Ovary (tissue), 9 donors: ENCODE measurements around the gene BBX. TPM values are rescaled to one million over a fixed set of nuclear protein-coding genes. Genes with fewer than 3 reads are reported as not detected.

Experiments
- DNase-seq, 5 donors: peaks; one replicate each; pipeline ENCODE4 v3.0.0-alpha.2; 2019 to 2020
- H3K27ac ChIP-seq, 2 donors: fragments of 200-600 bp; one replicate each; pipeline versions ENCODE4 v1.5.1 to v1.8.0; 2019 to 2022
- H3K27me3 ChIP-seq: fragments of 200-600 bp; one replicate; pipeline ENCODE4 v1.8.0; 2022
- H3K36me3 ChIP-seq: fragments of 200-600 bp; sonication (generic); one replicate; pipeline ENCODE4 v1.5.1; 2019
- H3K4me1 ChIP-seq: one replicate; pipeline ENCODE4 v1.8.1; 2013; ENCODE audit warnings: mild to moderate bottlenecking, moderate library complexity; ENCODE audit not compliant: insufficient read depth
- H3K4me3 ChIP-seq: fragments of 200-600 bp; sonication (generic); one replicate; pipeline ENCODE4 v1.5.1; 2017
- H3K9me3 ChIP-seq, 2 donors: fragments of 200-600 bp in 1 of 2; sonication (generic) in 1 of 2; one replicate each; pipeline versions ENCODE4 v1.5.1 to v1.8.1; 2013 to 2019; ENCODE audit warnings: mild to moderate bottlenecking in 1 of 2, moderate library complexity in 1 of 2
- EP300 ChIP-seq: sonication (generic); formaldehyde crosslinking; IDR thresholded peaks from one replicate; pipeline ENCODE4 v1.6.1; 2017; ENCODE audit warnings: antibody characterized with exemption
- POLR2A ChIP-seq: fragments of 450-650 bp; IDR thresholded peaks from one replicate; pipeline ENCODE4 v1.6.1; 2017; ENCODE audit warnings: antibody characterized with exemption, mild to moderate bottlenecking, moderate library complexity
- WGBS, 3 donors: extraction: QIAGEN DNeasy Blood & Tissue Kit in 1 of 3; methylation state at CpG; one replicate each; pipeline versions ENCODE4 v1.1.5 to v1.1.7; 2013 to 2017; 5-methylcytosine and 5-hydroxymethylcytosine counted together
- intact Hi-C, 4 donors: fragments of 100-400 bp; cut with DNase I; formaldehyde crosslinking; loops; one replicate each; pipeline versions ENCODE4 v1.11.0 to v1.15.1; 2022 to 2023
- polyA plus RNA-seq, 2 donors: library from polyadenylated mRNA; stranded (reverse); fragments of 200-250 nt in 1 of 2; fragments of 350-450 nt in 1 of 2; fragmentation: Illumina TruSeq in 1 of 2; extraction: RNeasy Lipid Tissue Mini Kit (QIAGEN cat#74804) in 1 of 2; gene quantifications; one replicate each; pipeline ENCODE4 v1.2.3, GENCODE V29; 2013 to 2014
- total RNA-seq, 7 donors: library from RNA; depleted of rRNA in 2 of 7; stranded (reverse); fragments of >200 nt in 2 of 7; fragmentation: NEBNext Ultra II Directional in 3 of 7; extraction: Animal tissue kit (Norgen Biotek cat#: 25700) in 3 of 7; gene quantifications; one replicate each; pipeline versions ENCODE4 v1.1.0 to v1.2.4, GENCODE V29; 2016 to 2023
- TF ChIP-seq, protein P1 (sequence below), 3 donors: fragments of 450-650 bp in 2 of 3; fragments of 200-600 bp in 1 of 3; IDR thresholded peaks; one replicate each; pipeline versions ENCODE4 v1.5.1 to v1.8.0; 2016 to 2022; ENCODE audit warnings: antibody characterized with exemption in 3 of 3, mild to moderate bottlenecking in 1 of 3
- donor health status: DM: no; HTN: no; CAD: no; lungs with moderate emphysema.
- donor health status: DM: no; HTN: no; CAD: no.
- donor health status: Bipolar disorder and iron deficiency.
- donor health status: DM: yes; HTN: yes; CAD: no.
- donor health status: DM: no; HTN: no; CAD: no.
- donor health status: DM: yes; HTN: yes; CAD: no.

BBX gene
- total and polyA plus RNA-seq, 9 donors: 15.8 to 114 (median 86.3) TPM

- intact Hi-C loops: no loop called here
- WGBS, 3 donors: 42 to 93% (median 83%) methylated on average over 2 of the region's 2 CpGs
- no peak for DNase-seq
- H3K9me3 ChIP-seq: no peaks in the 10 kb centered on the region
- no peaks in the 10 kb centered on the region for H3K4me1 ChIP-seq
- H3K27ac ChIP-seq: no peak overlapping the region
- TF ChIP-seq EP300 (no peak), POLR2A (no peak)
- TF ChIP-seq, protein P1, sequence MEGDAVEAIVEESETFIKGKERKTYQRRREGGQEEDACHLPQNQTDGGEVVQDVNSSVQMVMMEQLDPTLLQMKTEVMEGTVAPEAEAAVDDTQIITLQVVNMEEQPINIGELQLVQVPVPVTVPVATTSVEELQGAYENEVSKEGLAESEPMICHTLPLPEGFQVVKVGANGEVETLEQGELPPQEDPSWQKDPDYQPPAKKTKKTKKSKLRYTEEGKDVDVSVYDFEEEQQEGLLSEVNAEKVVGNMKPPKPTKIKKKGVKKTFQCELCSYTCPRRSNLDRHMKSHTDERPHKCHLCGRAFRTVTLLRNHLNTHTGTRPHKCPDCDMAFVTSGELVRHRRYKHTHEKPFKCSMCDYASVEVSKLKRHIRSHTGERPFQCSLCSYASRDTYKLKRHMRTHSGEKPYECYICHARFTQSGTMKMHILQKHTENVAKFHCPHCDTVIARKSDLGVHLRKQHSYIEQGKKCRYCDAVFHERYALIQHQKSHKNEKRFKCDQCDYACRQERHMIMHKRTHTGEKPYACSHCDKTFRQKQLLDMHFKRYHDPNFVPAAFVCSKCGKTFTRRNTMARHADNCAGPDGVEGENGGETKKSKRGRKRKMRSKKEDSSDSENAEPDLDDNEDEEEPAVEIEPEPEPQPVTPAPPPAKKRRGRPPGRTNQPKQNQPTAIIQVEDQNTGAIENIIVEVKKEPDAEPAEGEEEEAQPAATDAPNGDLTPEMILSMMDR (IDR thresholded peaks at IDR 0.05): no peak
- no peak overlapping the region for H3K4me3 ChIP-seq
- no peaks in the 10 kb centered on the region for H3K27me3 ChIP-seq
- no peaks in the 10 kb centered on the region for H3K36me3 ChIP-seq
Measured at GRCh38 chr3:107641572-107642307, 119.0 kb downstream of the BBX start.

- DNase-seq: no peak
- no peaks in the 10 kb centered on the region for H3K36me3 ChIP-seq
- H3K27ac ChIP-seq: no peak overlapping the region
- no peaks in the 10 kb centered on the region for H3K27me3 ChIP-seq
- no peak for TF ChIP-seq EP300
- TF ChIP-seq, protein P1 (IDR thresholded peaks at IDR 0.05): no peak
- no peak for TF ChIP-seq POLR2A
- WGBS, 3 donors: 88 to 91% (median 88%) methylated on average over 6 of the region's 6 CpGs
- intact Hi-C loops: no loop called here
- H3K4me3 ChIP-seq: no peak overlapping the region
- H3K9me3 ChIP-seq: no peaks in the 10 kb centered on the region
- no peaks in the 10 kb centered on the region for H3K4me1 ChIP-seq
Measured at GRCh38 chr3:107643038-107643883, 120.5 kb downstream of the BBX start.

DNA sequence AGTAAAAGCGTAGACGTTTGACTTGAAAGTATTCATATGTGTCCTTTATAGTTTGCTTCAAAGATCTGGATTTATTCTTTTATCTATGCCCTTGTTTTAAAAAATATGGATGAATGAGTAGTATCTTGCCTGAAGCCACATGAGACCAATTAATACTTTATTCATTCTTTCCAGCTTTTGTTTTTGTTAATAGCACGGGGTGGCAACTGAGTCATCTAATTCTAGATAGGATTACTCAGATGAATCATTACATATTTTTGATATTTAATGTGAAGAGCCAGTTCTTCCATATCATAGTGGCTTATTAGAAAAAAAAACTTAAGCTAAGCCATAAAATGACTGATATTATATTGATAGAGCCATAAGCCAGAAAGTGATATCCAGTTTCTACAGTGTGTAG, 121.9 kb downstream of the BBX start:
- DNase-seq: no peak
- no peaks in the 10 kb centered on the region for H3K4me1 ChIP-seq
- H3K36me3 ChIP-seq: no peaks in the 10 kb centered on the region
- 57 to 60% (median 60%) methylated on average over 3 of the region's 3 CpGs for WGBS, 3 donors
- no peaks in the 10 kb centered on the region for H3K27me3 ChIP-seq
- TF ChIP-seq, protein P1 (IDR thresholded peaks at IDR 0.05): no peak
- TF ChIP-seq EP300 (no peak), POLR2A (no peak)
- no peak overlapping the region for H3K4me3 ChIP-seq
- H3K27ac ChIP-seq: no peak overlapping the region
- no peaks in the 10 kb centered on the region for H3K9me3 ChIP-seq
- intact Hi-C loops: no loop called here

- 93 to 98% (median 93%) methylated on average over 3 of the region's 3 CpGs for WGBS, 3 donors
- H3K9me3 ChIP-seq: no peaks in the 10 kb centered on the region
- H3K4me3 ChIP-seq: no peak overlapping the region
- H3K27me3 ChIP-seq: no peaks in the 10 kb centered on the region
- TF ChIP-seq, protein P1 (IDR thresholded peaks at IDR 0.05): no peak
- no peak for TF ChIP-seq POLR2A
- TF ChIP-seq EP300: no peak
- no peaks in the 10 kb centered on the region for H3K4me1 ChIP-seq
- H3K36me3 ChIP-seq: no peaks in the 10 kb centered on the region
- H3K27ac ChIP-seq: no peak overlapping the region
- intact Hi-C loops: no loop called here
- DNase-seq: no peak
Measured at GRCh38 chr3:107650788-107651187, 128.0 kb downstream of the BBX start.
